ENCODE measurements around the gene CLIC4.
"Not testable (repeated sequence)": the region's sequence is repeated elsewhere in the genome, so short reads cannot be mapped to it uniquely, and the experiment has no call there.

The CLIC4 gene

GRCh38 chr1:24744911-24745710 lies at the start of gene CLIC4:
CLIC4 (plus strand) TSS chr1:24745447; CDS start chr1:24745554, 107 bp downstream.
- FAIRE-seq: no peak

DNA sequence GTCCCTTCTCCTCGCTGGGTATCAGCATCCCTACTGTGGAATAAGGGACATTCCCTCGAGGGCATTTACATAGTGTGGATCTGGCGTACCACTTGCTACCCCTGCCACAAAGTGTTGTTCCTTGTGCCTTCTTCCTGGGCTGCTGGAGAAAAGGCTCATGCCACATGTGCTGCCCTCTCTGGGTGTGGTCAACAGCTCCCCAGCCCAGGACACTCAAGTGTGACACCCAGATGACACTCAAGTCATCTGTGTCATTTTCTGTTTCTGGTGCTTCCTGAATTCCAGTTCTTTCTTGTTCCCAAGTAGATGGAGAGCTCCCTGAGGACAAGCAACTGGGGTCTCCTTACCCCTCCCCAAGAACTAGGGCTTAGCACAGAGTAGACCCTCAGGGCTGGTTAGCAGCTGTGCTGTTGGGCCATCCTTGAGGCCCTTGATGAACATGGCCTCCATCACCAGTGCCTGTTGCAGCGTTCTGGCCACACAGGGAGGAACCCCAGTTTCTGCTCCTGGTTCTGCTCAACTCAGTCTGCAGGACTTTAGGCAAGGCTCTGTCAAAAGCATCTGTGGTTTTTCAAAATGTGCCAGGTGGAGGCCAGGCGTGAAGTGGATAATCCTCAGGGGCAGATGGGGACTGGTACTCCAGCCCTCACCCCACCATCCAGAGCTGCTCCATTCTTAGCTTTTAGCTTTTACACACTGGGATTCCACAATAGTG lies 49.0 kb upstream of the CLIC4 start:
- FAIRE-seq: no peak

DNA sequence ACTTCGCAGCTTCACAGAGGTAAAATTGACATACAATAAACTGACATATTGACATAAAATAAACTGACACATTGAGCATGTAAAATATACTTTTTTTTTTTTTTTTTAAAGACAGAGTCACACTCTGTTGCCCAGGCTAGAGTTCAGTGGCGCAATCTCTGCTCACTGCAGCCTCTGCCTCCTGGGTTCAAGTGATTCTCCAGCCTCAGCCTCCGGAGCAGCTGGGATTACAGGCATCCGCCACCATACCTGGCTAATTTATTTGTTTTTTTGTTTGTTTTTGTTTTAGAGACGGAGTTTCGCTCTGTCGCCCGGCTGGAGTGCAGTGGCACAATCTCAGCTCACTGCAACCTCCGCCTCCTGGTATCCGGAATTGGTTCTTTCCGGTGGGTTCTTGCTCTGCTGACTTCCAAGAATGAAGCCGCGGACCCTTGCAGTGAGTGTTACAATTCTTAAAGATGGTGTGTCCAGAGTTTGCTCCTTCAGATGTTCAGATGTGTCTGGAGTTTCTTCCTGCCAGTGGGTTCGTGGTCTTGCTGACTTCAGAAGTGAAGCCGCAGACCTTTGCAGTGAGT lies 48.4 kb upstream of the CLIC4 start:
- no peak for FAIRE-seq

- FAIRE-seq: not testable (repeated sequence)
Observed at GRCh38 chr1:24697453-24698001, 47.7 kb upstream of the CLIC4 start.

DNA sequence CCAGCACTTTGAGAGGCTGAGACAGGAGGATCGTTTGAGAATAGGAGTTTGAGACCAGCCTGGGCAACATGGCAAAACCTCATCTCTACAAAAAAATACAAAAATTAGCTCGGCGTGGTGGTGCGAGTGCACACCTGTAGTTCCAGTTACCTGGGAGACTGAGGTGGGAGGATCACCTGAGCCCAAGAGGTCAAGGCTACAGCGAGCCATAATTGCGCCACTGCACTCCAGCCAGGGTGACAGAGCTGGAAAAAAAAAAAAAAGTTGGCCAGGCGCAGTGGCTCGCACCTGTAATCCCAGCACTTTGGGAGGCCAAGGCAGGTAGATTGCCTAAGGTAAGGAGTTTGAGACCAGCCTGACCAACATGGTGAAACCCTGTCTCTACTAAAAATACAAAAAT lies 46.9 kb upstream of the CLIC4 start:
- FAIRE-seq: not testable (repeated sequence)

GRCh38 chr1:24699628-24700027 lies 45.6 kb upstream of the CLIC4 start:
- no peak for FAIRE-seq

DNA sequence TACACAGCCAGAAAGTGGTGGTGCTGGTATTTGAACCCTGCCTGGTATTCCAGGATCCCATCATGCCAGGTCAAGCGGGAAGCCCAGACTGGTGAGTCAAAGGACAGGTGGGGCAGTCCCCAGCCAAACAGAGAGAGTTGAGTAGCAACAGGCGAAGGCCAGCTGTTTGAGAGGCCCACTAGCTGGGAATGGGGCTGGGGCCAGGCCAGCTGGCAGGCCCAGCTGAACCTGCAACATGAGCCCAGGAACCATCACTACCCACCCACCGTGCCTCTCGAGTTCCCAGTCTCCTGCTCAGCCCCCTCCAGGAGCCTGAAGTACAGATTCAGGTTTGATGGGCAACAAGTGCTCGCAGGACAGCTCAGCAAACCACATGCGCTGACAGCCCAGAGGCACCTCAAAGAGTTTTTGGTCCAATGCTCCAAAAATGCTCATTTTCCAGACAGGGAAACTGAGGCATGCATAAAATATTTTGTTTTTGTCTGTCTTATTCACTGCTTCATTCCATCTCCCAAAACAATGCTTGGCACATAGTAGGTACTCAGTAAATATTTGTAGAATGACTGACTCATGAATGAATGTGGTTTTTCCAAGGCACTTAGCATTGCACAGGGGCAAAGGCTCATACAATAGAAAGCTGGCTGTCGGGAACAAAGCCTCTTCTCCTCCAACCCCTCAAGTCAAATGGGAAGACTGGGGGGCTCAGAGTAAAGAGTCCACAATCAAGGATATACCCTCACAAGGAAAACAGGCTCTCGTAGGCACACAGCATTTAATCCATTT lies 42.5 kb upstream of the CLIC4 start:
- no peak for FAIRE-seq

GRCh38 chr1:24704411-24705259 lies 40.6 kb upstream of the CLIC4 start:
- no peak for FAIRE-seq

DNA sequence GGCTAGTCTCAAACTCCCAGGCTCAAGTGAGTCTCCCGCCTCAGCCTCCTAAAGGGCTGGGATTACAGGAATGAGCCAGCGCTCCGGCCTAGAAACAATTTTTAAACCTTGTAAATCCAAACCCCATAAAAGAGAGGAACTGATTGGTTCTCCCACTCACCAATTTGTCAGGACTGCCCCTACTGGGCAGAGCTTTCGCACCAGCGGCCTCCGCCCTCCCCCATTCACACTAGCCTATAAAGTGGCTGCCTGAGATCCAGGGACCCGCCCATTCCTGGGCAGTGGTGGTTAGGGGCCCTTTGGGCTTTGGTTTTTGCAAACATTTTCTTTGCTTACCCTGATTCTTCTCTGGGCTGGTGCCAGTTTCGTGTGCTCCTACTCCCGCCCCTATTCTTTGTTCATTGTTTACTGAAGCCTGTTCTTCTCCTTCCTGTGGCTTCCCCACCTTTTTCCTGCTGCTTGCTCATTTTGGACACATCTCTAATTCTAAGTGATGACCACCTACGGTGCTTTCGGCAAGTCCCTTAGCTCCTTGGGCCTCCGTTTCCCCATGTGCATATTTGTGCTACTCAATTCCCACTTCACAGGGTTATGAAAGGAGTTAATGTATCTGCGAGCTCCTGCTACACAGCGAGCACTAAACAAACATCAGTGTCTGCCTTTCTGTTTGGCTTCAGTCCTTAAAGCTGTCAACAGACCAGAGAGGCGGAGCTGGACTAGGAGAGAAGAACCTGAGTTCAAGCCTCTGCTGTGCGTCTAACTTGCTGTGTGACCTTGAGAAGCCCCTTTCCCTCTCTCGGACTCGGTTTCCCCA lies 39.8 kb upstream of the CLIC4 start:
- FAIRE-seq: no peak

DNA sequence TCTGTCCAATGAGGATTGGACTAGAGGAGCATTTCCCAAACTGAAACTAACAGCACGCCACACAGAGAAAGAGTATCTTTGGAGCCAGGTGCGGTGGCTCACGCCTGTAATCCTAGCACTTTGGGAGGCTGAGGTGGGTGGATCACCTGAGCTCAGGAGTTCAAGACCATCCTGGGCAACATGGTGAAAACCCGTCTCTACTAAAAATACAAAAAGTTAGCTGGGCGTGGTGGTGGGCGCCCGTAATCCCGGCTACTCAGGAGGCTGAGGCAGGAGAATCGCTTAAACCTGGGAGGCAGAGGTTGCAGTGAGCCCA lies 39.2 kb upstream of the CLIC4 start:
- not testable (repeated sequence) for FAIRE-seq

DNA sequence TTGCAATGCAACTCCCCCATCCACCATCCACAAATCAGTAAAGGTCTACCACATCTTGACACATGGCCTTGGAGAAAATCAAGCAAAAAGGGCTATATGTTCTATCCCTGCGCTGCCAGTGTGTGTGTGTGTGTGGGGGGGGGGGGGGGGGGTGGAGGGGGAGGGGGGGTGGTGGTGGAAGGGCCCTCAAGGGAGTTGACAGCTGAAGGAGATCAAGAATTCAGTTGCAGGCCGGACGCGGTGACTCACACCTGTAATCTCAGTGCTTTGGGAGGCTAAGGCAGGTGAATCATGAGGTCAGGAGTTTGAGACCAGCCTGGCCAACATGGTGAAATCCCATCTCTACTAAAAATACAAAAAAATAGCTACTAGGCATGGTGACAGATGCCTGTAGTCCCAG lies 37.6 kb upstream of the CLIC4 start:
- FAIRE-seq: no peak

DNA sequence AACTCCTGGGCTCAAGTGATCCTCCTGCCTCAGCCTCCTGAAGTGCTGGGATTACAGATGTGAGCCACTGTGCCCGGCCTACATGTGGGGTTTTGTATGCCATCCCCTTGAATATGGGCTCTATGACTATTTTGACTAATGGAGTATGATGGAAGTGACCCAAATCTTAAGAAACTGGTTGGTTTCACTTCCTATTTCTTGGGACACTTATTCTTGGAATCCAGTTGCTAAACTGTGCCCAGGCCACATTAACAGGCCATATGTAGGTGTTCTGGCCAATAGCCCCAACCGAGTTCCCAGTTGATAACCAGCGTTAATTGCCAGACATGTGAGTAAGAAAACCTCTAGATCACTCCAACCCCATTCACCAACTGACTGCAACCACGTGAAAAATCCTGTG lies 36.3 kb upstream of the CLIC4 start:
- FAIRE-seq: no peak

- FAIRE-seq: no peak
Observed at GRCh38 chr1:24709791-24710441, 35.3 kb upstream of the CLIC4 start.

- no peak for FAIRE-seq
Observed at GRCh38 chr1:24711329-24711728, 33.9 kb upstream of the CLIC4 start.

GRCh38 chr1:24713176-24713575 lies 32.1 kb upstream of the CLIC4 start:
- FAIRE-seq: no peak

DNA sequence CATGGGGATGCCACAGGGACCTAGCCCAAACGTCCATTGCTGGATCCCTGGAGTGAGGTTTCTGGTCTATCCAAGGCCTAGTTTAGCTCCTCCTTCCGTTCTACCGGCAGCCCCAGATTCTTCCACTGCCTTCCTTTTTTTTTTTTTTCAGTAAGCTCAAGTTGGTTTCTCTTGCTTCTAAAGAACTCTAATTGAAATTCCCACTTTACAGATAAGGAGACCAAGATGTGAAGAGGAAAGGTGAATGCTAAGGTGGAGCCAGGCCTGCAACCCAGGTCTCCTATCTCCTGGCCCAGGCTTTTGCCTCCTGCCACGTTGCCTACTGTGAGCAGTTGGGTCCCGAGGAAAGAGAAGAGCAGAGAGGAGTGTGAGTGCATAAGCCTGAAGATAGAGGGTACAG lies 31.5 kb upstream of the CLIC4 start:
- FAIRE-seq: no peak

DNA sequence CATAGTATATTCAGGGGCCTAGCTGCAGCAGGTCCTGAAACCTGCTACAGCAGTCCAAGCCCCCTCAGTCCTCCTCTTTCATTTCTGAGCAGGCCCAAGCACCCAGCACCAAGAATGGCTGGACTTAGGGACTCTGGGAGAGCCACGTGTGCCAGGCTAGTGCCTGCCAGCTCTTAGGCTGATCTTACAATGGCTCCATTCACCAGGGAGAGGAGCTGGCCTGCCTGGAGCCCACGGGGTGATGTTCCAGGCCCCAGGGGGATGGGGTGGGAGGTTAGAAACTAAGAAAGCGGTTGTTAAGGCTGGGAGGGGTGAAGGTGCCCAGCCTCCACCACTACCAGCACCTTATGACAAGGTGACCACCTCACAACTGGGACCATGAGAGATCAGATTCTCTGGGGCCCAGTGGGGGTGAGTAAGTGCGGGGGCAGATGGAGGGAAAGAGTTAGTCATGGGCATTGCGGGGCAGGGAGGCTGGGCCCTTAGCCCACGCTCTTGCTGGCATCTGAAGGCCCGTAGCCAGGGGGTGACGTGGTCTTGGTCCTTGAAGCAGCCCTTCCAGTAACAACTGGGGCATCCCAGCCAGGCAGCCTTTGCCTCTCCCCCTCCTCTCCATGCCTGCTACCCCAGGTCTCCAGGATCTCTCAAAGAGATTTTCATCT lies 30.3 kb upstream of the CLIC4 start:
- no peak for FAIRE-seq

DNA sequence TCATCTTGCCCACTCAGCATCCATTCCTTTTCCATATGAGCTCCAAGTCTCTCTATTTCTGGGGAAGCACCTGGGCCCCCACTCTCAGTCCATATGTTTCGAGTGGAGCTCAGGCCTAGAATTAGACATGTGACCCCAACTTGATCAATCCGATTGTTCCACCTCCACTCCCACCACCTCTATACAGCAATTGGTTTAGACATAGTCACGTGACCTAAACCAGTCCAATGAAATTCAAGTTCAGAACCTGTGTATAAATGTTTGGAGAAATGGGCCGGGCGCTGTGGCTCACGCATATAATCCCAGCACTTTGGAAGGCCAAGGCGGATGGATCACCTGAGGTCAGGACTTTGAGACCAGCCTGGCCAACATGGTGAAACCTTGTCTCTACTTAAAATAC lies 29.6 kb upstream of the CLIC4 start:
- FAIRE-seq: no peak

DNA sequence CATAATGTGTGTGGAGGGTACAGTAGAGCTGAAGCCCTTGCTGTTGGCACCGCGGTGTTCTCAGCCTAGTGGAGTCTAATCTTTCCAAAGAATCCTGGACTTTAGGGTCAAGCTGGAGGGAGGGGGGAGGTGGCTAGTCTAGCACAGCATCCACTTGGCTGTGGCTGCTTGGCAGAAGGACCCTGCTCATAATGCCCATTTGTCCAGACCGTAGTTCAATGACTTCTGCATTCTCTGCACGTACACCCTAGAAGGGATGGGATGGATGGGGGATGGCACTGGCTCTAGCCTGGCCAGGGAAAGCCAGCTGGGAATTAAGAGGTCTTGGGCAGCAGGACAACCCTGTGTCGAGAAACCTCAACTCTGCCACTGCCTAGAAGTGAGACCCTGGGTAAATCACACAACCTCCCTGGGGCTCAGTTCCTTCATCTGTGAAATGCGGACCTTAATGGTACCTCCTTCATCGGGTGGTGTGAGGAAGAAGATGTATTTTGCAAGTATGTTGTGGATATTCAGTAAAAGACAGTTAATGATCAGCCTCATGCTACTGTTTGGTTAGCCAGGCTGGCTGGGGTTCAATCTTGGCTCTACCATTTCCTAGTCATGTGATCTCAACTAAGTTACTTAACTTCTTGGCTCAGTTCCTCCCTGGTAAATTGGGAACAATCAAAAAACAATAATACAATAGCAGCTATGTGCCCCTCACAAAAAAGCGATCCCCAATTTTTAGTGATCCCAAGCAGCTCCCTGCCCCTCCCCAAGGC lies 27.2 kb upstream of the CLIC4 start:
- FAIRE-seq: no peak

Measured in islet of Langerhans (tissue), 1 donor.